BLaER1 treated with 17β-estradiol and CSF1 and Interleukin-3, amounts not matched to agents 10 nM and 100 nM (cell line): ENCODE data around the gene EPC2.

Experiments used
- H3K27ac ChIP-seq, 11 experiments: shearing (Covaris generic); formaldehyde crosslinking; 2 replicates each; pipeline ENCODE4 v1.8.1; 2022
- H3K27me3 ChIP-seq, 11 experiments: shearing (Covaris generic); formaldehyde crosslinking; 2 replicates each; pipeline ENCODE4 v1.8.1; 2022
- H3K36me3 ChIP-seq, 11 experiments: shearing (Covaris generic); formaldehyde crosslinking; 2 replicates each; pipeline ENCODE4 v1.8.1; 2022
- H3K4me1 ChIP-seq, 10 experiments: shearing (Covaris generic); formaldehyde crosslinking; 2 replicates each; pipeline ENCODE4 v1.8.1; 2022
- H3K4me2 ChIP-seq, 11 experiments: shearing (Covaris generic); formaldehyde crosslinking; 2 replicates each; pipeline ENCODE4 v1.8.1; 2022
- H3K4me3 ChIP-seq, 10 experiments: shearing (Covaris generic); formaldehyde crosslinking; 2 replicates each; pipeline ENCODE4 v1.8.1; 2022
- H3K9ac ChIP-seq, 11 experiments: shearing (Covaris generic); formaldehyde crosslinking; 2 replicates each; pipeline ENCODE4 v1.8.1; 2022
- H3K9me3 ChIP-seq, 11 experiments: shearing (Covaris generic); formaldehyde crosslinking; replicated peaks in 1 of 11; 2 replicates each; pipeline ENCODE4 v1.8.1; 2022
- H4K20me1 ChIP-seq, 11 experiments: shearing (Covaris generic); formaldehyde crosslinking; 2 replicates each; pipeline ENCODE4 v1.8.1; 2022
- Cebpa-rat ChIP-seq, 11 experiments: shearing (Covaris generic); IDR thresholded peaks; 2 replicates each; pipeline ENCODE4 v1.8.1; 2022

The EPC2 gene

GRCh38 chr2:148643998-148644882, at the start of gene EPC2:
EPC2 (plus strand) TSS chr2:148644751; CDS start chr2:148645018, 267 bp downstream.
- peaks cover 22 to 31% (median 26%) of the 10 kb centered on the region in 10 experiments for H3K4me1 ChIP-seq
- peak within 1 kb of the TSS; percentile 87 to 99 (median 96) for H3K4me2 ChIP-seq
- no peak for TF ChIP-seq Cebpa-rat (IDR thresholded peaks at IDR 0.05)
- H3K36me3 ChIP-seq, result peaks cover 0 to 12% (median 8%) of the 10 kb centered on the region in 11 experiments; a peak in 7 of 22 replicates
- peak within 1 kb of the TSS; percentile 91 to 95 (median 94) for H3K9ac ChIP-seq
- no peaks in the 10 kb centered on the region; a peak in 1 of 22 replicates for H3K9me3 ChIP-seq
- H3K27me3 ChIP-seq, result peaks cover 0 to 10% (median 0%) of the 10 kb centered on the region in 11 experiments; a peak in 5 of 22 replicates
- peak within 1 kb of the TSS; percentile 91 to 99 (median 96) for H3K4me3 ChIP-seq
- peak within 1 kb of the TSS; percentile 89 to 98 (median 95) for H3K27ac ChIP-seq
- H4K20me1 ChIP-seq, result peaks cover 20 to 40% (median 39%) of the 10 kb centered on the region in 11 experiments; a peak in 21 of 22 replicates

GRCh38 chr2:148596018-148596417, 48.5 kb upstream of the EPC2 start:
- H3K27ac ChIP-seq, result no peak overlapping the region
- peaks cover 15 to 46% (median 38%) of the 10 kb centered on the region in 10 experiments for H3K4me1 ChIP-seq
- peaks cover 8 to 40% (median 14%) of the 10 kb centered on the region in 11 experiments; a peak in 17 of 22 replicates for H3K9me3 ChIP-seq
- no peak for TF ChIP-seq Cebpa-rat (IDR thresholded peaks at IDR 0.05)
- no peaks in the 10 kb centered on the region for H4K20me1 ChIP-seq
- no peak overlapping the region for H3K4me3 ChIP-seq
- H3K9ac ChIP-seq, result no peak overlapping the region
- peak overlapping the region in 4 of 11 experiments; percentile 3 to 18 (median 12); a peak in 3 of 22 replicates for H3K4me2 ChIP-seq
- H3K27me3 ChIP-seq, result no peaks in the 10 kb centered on the region
- H3K36me3 ChIP-seq, result 0 out of 22 replicates have a peak, but pooled peaks cover 0 to 3% (median 0%) of the 10 kb centered on the region in 11 experiments

GRCh38 chr2:148599109-148599991, 45.2 kb upstream of the EPC2 start:
- peaks cover 0 to 25% (median 21%) of the 10 kb centered on the region in 10 experiments; a peak in 17 of 20 replicates for H3K4me1 ChIP-seq
- peaks cover 9 to 52% (median 29%) of the 10 kb centered on the region in 11 experiments; a peak in 21 of 22 replicates for H3K9me3 ChIP-seq
- H3K27ac ChIP-seq, result no peak overlapping the region
- H3K4me2 ChIP-seq, result peak overlapping the region; percentile 25 to 69 (median 56); a peak in 20 of 22 replicates
- no peak overlapping the region for H3K4me3 ChIP-seq
- H3K9ac ChIP-seq, result no peak overlapping the region
- 0 out of 22 replicates have a peak, but pooled peaks of 1 of the 11 experiments have one; percentile 40 for TF ChIP-seq Cebpa-rat (IDR thresholded peaks at IDR 0.05)
- no peaks in the 10 kb centered on the region for H3K27me3 ChIP-seq
- H3K36me3 ChIP-seq, result 0 out of 22 replicates have a peak, but pooled peaks cover 0 to 3% (median 0%) of the 10 kb centered on the region in 11 experiments
- no peaks in the 10 kb centered on the region for H4K20me1 ChIP-seq

GRCh38 chr2:148602885-148603561, 41.5 kb upstream of the EPC2 start:
- Histone ChIP-seq H3K9ac (no peak overlapping the region), H3K27me3 (no peaks in the 10 kb centered on the region), H4K20me1 (no peaks in the 10 kb centered on the region), H3K9me3 (peaks cover 9 to 46% (median 29%) of the 10 kb centered on the region in 11 experiments; a peak in 21 of 22 replicates), H3K27ac (no peak overlapping the region), H3K4me2 (no peak overlapping the region), H3K36me3 (0 out of 22 replicates have a peak, but pooled peaks cover 0 to 3% (median 0%) of the 10 kb centered on the region in 11 experiments), H3K4me1 (peaks cover 0 to 21% (median 19%) of the 10 kb centered on the region in 10 experiments; a peak in 17 of 20 replicates), H3K4me3 (no peak overlapping the region)
- TF ChIP-seq Cebpa-rat (IDR thresholded peaks at IDR 0.05), result no peak

- Histone ChIP-seq H3K9ac (no peak overlapping the region), H3K4me2 (no peak overlapping the region), H3K9me3 (peaks cover 9 to 46% (median 29%) of the 10 kb centered on the region in 11 experiments; a peak in 21 of 22 replicates), H3K4me1 (peaks cover 0 to 19% (median 16%) of the 10 kb centered on the region in 10 experiments; a peak in 17 of 20 replicates), H3K27ac (no peak overlapping the region), H4K20me1 (no peaks in the 10 kb centered on the region), H3K27me3 (no peaks in the 10 kb centered on the region), H3K36me3 (0 out of 22 replicates have a peak, but pooled peaks cover 0 to 3% (median 0%) of the 10 kb centered on the region in 11 experiments), H3K4me3 (no peak overlapping the region)
- no peak for TF ChIP-seq Cebpa-rat (IDR thresholded peaks at IDR 0.05)
These were observed 41.0 kb upstream of the EPC2 start for GRCh38 chr2:148603562-148603920.

- Histone ChIP-seq H3K9me3 (peaks cover 9 to 43% (median 29%) of the 10 kb centered on the region in 11 experiments; a peak in 21 of 22 replicates), H3K4me3 (no peak overlapping the region), H3K27me3 (no peaks in the 10 kb centered on the region), H3K36me3 (0 out of 22 replicates have a peak, but pooled peaks cover 0 to 3% (median 0%) of the 10 kb centered on the region in 11 experiments), H3K9ac (no peak overlapping the region), H3K4me2 (no peak overlapping the region), H4K20me1 (no peaks in the 10 kb centered on the region), H3K4me1 (peaks cover 0 to 5% (median 2%) of the 10 kb centered on the region in 10 experiments; a peak in 16 of 20 replicates), H3K27ac (no peak overlapping the region)
- TF ChIP-seq Cebpa-rat (IDR thresholded peaks at IDR 0.05), result no peak
These were observed 39.6 kb upstream of the EPC2 start for GRCh38 chr2:148604927-148605326.

GRCh38 chr2:148607566-148607965, 37.0 kb upstream of the EPC2 start:
- Histone ChIP-seq H3K4me2 (no peak overlapping the region), H3K4me3 (no peak overlapping the region), H4K20me1 (no peaks in the 10 kb centered on the region), H3K9me3 (peaks cover under 1 to 16% (median 13%) of the 10 kb centered on the region in 11 experiments; a peak in 18 of 22 replicates), H3K27ac (no peak overlapping the region), H3K9ac (no peak overlapping the region), H3K36me3 (no peaks in the 10 kb centered on the region), H3K4me1 (no peaks in the 10 kb centered on the region), H3K27me3 (no peaks in the 10 kb centered on the region)
- TF ChIP-seq Cebpa-rat (IDR thresholded peaks at IDR 0.05), result no peak
